GM19023 (cell line): ENCODE results near the gene ANTXR2.

ENCODE experiments used
- ATAC-seq: cut with Tn5 transposase; IDR thresholded peaks from one replicate; pipeline ENCODE4 v1.9.1; 2021; ENCODE audit warnings: mild to moderate bottlenecking, moderate library complexity; ENCODE audit not compliant: unreplicated experiment

The ANTXR2 gene

DNA sequence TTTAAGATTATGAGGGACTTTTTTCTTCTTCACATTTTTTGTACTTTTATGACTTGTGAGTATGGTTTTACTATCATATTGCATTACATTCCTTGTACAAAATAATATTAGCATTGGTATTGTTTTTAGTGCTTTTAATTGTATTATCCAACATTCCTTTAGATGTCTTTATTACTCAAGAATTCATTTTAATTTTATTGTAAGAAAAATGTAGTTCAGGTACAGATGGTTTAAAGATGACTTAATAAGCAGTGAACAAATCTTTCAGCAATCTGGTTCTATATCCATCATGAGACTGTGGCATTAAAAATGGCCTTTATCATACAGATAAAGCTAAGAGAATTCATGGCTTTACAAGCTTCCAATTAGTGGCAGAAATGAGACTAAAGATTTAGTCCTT, 191.6 kb downstream of the ANTXR2 start:
- no peak for ATAC-seq

DNA sequence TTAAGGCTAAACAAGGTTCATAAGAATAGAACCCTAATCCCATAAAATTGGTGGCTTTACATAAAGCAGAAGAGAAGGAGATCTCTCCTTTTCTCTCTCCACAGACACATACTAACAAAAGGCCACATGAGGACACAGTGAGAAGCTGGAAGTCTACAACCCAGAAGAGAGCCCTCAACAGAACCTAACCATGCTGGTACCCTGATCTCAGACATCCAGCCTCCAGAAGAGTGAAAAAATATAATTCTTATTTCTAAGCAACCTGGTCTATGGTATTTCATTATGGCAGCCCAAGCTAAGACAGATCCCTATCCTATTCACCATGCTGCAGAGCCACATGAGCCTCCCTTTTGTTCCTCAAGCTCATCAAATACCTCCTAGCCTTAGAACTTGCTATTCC, 195.5 kb downstream of the ANTXR2 start:
- no peak for ATAC-seq

DNA sequence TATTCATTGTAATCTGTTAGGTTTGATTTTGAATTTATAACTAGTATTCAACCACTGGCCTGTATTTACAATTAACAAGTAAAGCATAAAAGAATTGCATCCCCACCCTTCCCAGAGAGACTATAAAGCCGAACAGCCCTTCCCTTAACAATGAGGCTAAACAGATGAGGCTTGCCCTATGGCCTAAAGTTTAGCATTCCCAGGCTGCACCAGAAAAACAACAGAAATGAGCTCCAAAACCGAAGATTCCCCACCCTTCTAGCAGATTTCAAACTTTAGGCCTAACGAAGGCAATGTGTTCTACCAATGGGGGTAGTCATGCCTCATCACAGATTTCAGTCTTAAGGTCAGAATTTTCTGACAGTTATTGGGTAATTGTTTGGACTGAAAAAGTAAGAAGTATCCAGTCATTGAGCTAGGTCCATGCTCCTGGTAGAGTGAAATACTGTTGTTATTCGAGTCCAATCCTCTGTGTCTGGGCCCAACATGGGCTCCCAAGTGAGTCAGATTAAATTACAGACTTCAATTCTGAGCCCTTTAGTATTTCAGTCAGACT, 197.6 kb downstream of the ANTXR2 start:
- no peak for ATAC-seq

DNA sequence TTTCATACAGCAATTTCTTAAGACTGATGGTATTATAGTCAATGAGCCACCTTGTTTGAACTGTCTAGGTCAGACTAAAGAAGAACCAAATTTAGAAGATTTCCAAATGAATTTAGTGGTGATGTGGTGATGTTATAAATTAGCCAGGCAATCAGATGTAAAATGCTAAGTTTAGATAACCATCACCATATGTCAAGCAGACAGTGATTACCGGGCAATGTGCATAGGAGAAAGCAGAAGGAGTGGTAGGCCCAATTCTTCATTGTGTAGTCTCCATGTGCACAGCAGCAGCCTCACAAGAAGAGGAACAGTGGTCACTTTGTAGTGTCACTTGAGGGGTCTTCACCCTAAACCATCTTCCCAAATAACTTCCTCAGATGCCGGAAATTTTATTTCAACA, 198.8 kb downstream of the ANTXR2 start:
- no peak for ATAC-seq

DNA sequence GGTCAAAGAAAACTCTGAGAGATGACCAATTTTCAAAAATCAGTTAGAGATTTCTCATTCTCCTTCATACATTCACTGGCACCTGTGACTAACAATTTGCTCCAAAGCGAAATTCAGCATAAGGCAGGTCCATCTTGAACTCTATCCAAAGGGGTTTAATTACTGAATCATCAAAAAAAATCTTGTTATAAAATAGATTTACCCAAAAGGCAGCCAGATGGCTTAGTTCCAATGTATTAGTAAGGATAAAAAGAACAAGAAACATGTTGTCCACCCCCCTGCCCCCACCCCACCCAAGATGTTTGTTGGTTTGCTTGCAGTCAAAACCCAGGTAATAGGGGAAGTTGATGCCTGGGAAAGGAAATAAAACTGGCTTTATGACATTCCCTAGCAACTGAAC, 200.3 kb downstream of the ANTXR2 start:
- ATAC-seq: no peak

DNA sequence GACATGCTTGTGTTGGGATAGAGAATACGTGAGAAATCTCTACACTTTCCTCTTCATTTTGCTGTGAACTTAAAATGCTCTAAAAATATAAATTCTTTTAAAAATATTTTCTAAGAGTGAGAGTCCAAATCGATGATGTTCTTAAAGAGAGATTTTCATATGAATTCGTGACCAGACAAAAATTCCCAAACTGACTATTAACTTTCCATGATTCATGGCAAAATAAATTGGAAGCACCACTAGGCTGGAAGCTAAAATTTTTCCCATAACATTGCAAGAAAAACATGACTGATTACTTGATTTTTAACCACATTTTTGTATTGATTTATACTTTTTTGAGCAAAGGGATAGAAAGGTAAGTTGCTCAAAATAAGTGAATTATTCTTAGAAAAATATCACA, 201.1 kb downstream of the ANTXR2 start:
- no peak for ATAC-seq

DNA sequence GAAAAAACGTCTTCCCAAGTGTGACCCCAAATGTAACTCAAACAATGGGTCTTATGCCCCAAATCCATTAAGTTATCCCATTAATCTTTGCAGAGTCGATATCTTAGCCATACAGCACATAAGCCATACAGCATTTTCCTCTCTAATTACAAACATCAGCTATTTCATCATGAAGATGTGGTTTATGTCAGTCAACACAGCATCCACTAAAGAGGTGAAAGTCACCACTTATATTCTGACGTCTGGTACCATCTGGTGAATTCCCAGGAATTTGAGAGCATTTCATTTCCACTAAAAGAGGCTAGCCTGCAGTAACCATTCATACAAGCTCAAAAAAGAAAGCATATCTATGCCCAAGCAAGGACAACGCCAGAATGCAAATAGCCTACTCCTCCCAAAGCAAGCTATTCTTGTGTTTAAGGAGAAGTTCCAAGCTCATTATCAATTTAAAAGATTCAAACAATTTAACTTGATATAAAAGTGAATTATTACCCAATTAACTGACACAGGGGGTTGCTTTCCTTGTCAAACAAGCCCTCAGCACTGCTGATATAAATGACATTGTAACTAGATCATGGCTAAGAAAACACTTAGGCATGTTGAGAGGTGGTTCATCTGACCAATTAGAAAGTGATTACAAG, 203.3 kb downstream of the ANTXR2 start:
- ATAC-seq: no peak

DNA sequence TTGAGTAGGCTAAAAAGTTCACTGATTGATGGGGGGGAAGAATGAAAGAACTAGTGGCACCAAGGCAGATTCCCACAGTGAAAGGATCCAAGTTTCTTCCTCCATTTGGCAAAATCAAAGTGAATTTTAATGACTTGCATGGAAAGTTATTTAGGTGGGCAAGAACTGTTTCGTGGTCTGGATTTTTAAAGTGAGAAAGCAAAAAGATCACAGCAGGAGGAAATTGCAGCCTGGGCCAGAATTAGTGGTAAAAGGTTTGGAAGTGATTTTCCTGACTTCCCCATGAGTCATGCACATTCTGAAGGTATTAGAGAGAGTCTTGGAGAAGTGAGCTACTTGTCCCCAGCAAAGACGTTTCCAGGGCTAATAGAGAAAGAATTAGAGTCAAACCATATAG, 207.8 kb downstream of the ANTXR2 start:
- no peak for ATAC-seq

DNA sequence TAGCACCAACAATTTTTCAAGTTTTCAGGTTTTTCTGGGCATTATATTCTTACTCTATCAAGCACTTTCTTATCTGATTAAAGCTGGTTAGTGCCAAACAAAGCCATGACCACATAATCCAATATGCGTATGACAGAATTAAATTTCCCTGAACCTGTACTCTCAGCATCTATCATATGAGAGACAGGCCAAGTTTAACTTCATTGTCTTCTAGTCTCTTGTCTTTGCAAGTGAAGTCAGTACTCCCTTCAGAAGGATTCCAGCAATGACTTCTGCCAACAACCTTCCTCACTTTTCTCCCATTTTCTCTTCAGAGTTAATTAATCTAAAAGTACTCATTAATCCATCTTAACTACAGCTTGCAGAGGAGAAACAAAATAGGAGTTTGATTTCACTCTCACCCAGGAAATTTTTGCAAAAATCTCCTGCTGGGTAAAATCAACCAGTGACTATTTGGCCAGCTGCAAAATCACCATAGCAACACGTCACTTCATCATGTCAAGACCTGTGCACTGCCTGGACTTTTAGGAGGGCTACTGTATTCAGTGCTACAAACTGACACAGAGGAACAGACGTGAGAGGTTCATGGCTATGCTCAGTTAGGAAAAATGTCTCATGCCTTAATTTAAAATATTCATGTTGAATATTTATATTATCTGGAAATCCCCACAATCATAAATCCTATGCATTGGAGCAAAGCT, 208.4 kb downstream of the ANTXR2 start:
- no peak for ATAC-seq

DNA sequence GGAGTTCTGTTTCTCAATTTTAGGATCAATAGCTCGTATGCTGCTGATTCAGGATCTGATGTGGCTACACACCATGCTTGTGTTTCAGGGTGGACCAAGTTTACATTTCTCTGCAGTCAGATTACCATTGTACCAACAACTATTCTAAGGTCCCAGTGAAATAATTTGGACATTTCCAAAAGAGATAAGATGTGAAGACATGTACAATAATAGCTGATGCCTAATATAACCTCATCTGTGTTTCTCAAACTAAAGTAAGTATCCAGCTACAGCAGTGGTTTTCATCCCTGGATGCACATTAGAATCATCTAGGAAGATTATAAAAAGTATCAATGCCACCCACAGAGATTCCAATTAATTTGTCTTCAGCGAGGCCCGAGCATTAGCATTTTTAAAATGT, 209.7 kb downstream of the ANTXR2 start:
- no peak for ATAC-seq

DNA sequence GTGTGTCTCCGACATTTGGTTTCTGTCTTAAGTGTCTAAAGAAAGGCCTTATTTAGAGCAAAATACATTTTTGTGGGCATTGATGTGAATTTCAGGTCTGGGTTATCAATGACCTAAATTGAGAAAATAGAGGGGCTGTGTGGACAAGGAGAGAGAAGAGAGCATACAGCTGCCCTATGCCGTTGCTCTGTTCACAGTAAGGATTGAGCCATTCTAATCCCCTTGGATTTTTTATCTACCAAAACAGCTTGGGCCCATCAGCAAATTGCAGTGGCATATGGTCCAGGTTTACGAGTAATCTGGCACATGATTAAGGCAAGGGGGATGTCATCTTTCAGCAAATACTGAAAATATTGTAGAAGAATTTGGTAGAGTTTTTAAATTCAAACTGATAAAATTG, 210.2 kb downstream of the ANTXR2 start:
- ATAC-seq: no peak

DNA sequence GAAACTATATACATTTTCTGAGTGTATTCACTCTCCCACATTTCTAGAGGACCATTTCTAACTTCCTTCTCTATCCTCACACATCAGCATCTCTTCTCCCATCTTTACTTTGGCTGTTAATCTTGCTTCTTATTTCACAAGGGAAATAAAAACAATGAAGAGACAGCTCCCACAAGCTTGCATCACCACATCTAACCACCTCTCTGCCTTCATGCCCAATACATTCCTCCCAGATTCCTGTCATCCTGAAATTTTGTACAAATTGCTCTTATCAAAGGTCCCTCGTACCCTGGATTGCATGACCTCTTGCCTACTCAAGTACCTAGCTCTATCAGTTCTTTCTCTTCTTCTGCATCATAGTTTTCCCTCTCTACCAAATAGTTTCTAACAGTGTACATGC, 215.2 kb downstream of the ANTXR2 start:
- ATAC-seq: no peak

DNA sequence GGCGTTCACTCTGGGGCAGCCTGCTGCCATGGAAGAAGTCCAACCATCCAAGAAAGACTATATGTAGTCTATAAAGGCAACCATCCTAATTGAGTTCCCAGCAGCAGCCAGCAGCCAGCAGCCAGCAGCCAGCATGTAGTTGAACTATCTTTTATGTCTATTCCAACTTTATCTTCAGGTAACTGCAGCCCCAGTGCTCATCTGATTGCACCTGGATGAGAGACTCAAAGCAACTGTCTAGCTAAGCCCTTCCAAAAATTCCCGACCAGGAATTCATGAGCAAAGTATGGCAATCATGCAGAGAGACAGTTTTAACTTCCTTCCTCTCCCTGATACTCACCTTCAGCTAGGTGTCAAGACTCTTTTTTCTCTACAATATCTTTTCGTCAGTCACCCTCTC, 216.8 kb downstream of the ANTXR2 start:
- ATAC-seq: no peak

DNA sequence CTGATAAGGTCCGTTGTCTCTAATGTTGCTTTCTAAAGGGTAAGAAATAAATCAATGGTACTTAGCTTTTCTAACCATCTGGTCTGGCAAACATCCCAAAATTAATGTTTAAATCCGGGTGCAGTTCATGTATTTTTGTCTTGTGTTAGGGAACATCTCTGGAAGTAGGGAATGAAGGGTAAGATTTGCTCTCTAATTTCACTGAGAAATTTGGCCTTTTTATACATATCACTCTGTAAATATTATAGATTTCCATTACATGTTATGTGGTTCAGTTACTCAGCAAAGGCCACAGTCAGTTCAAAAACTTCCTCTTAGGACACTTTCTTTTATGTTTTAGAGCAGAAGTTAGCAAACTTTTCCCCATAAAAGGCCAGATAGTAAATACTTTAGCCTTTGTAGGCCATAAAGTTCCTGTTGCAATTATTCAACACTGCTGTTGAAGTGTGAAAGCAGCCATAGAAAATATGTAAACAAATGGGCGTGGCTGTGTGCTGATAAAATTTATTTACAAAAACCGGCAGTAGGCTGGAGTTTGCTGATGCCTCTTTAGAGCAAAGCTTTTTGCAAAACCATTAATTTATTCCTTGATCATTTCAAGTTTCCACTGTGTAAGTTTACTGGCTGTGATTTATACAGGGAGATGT, 218.1 kb downstream of the ANTXR2 start:
- no peak for ATAC-seq

DNA sequence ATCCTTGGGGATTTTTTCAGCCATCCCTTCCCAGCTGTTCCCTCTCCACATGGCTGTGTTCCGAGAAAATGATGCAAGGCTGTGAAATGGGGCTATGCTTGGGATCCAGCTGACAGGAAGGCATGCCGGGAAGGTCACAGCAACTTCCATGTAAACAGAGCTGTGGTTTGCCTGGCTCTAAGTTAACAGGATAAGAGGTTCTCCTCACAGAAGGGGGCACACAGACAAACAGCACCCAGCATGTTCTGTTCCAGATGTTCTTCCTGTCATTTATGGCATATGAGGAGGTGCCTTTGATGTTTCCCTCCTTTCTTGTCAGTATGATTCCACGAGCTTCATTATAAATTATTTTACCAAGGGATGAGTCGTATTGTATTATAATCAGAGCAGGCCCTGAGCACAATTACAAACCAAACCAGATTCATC, 220.7 kb downstream of the ANTXR2 start:
- ATAC-seq: no peak

DNA sequence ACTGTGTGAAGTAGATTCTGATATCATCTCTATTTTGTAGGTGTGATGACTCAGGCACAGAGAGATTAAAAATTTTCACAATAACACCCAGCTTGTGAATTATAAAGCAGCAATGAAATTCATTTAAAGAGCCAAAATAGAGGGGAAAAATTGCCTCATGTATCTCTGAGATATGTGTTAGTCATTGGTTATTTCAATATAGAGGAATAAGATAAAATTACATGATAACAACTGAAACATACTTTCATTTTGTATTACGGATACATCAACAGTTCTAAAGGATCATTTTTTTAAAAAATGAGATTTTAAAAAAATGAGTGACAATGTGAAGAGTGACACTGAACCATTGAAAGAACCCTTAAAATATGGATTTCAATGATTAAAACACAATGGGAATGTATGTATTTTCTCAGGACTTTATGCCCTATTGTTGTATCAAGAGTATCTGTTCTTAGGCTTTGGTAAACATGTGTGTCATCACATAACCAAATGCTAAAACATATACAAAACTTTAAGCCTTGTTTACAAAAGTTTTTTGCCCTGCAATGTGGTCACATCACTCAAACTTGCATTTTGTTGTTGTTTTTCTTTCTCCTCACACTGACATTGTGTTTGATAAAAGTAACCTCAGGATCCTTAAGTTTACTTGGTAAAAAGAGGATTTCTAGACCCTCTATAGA, 221.3 kb downstream of the ANTXR2 start:
- ATAC-seq: no peak
